ENCODE results near the gene ZBTB44. TPM values are rescaled to one million over a fixed set of nuclear protein-coding genes. Genes with fewer than 3 reads are reported as not detected.
"Not testable (repeated sequence)": the region's sequence is repeated elsewhere in the genome, so short reads cannot be mapped to it uniquely, and the experiment has no call there.

ZBTB44 gene
- total RNA-seq, 1 experiment from 2014 or later: 66.4 TPM

DNA sequence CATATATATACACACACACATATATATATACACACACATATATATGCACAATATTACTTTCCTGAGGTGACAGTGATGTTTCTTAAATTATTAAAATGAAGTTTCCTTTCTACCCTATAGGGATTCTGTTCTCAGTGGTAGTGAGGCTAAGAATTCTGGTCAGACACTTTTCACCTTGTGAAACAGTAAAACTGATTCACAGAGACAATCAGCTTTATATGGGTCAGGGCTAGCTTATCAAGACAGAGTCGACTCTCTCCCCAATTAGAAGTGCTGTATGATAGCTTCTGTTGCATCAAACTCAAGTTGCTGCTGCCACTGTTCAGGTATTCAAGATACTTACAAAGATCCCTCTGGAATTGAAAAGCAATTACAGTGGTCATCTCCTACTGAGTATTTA, 68.4 kb downstream of the ZBTB44 start:
- intact Hi-C loops (cut with micrococcal nuclease; ENCODE audit: unreplicated experiment): no loop called here

DNA sequence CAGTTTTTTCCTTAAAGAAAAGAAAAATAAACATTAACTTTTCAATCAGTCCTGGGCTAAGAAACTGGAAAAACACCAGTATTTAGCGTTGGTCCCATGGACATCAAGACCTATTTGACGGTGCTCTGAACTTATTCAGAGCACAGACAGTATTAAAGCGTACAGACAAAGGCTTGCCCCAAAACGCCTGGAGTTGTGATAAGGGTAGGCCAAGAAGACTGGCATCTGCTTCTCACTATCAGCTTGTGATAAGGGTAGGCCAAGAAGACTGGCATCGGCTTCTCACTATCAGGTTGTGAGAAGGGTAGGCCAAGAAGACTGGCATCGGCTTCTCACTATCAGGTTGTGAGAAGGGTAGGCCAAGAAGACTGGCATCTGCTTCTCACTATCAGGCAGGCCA, 69.3 kb downstream of the ZBTB44 start:
- H3K9me3 ChIP-seq (ENCODE audit: control insufficient read depth, insufficient read depth, low read depth, low read length); H3K27ac ChIP-seq (ENCODE audit: low read length); BruUV-seq (replicated peaks); CTCF ChIA-PET; in situ Hi-C loops (cut with HindIII; ENCODE audit: low pct_unique_long_range_greater_than_20kb, low sequenced_read_pairs); ATAC-seq; intact Hi-C loops (cut with micrococcal nuclease; ENCODE audit: unreplicated experiment); H3K27me3 ChIP-seq (ENCODE audit: control insufficient read depth, insufficient read depth, low read length); DNase-seq (ENCODE audit: low read depth, low spot score); H3K36me3 ChIP-seq (ENCODE audit: control insufficient read depth, insufficient read depth, low read length); H3K4me3 ChIP-seq (ENCODE audit: low read depth in 2 of 2, low read length in 2 of 2); H3K4me1 ChIP-seq (ENCODE audit: control insufficient read depth, insufficient read depth, low read length); POLR2A ChIA-PET: not testable (repeated sequence)

More for the DNA sequence above, 68.4 kb downstream of the ZBTB44 start:
- no peak for DNase-seq (ENCODE audit: low read depth, low spot score)
- H3K9me3 ChIP-seq (ENCODE audit: control insufficient read depth, insufficient read depth, low read depth, low read length): no peaks in the 10 kb centered on the region
- no peaks in the 10 kb centered on the region for H3K4me1 ChIP-seq (ENCODE audit: control insufficient read depth, insufficient read depth, low read length)
- H3K27ac ChIP-seq (ENCODE audit: low read length): no peak overlapping the region
- no peak for ATAC-seq
- no peak for TF ChIP-seq SIN3A (IDR thresholded peaks at IDR 0.05; ENCODE audit: borderline replicate concordance, insufficient read depth, low read depth, low read length)
- TF ChIP-seq, protein P1, sequence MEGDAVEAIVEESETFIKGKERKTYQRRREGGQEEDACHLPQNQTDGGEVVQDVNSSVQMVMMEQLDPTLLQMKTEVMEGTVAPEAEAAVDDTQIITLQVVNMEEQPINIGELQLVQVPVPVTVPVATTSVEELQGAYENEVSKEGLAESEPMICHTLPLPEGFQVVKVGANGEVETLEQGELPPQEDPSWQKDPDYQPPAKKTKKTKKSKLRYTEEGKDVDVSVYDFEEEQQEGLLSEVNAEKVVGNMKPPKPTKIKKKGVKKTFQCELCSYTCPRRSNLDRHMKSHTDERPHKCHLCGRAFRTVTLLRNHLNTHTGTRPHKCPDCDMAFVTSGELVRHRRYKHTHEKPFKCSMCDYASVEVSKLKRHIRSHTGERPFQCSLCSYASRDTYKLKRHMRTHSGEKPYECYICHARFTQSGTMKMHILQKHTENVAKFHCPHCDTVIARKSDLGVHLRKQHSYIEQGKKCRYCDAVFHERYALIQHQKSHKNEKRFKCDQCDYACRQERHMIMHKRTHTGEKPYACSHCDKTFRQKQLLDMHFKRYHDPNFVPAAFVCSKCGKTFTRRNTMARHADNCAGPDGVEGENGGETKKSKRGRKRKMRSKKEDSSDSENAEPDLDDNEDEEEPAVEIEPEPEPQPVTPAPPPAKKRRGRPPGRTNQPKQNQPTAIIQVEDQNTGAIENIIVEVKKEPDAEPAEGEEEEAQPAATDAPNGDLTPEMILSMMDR (IDR thresholded peaks at IDR 0.05): no peak
- no peak for TF ChIP-seq TCF7L2 (IDR thresholded peaks at IDR 0.05; ENCODE audit: low read depth, low read length)
- TF ChIP-seq, protein P2, sequence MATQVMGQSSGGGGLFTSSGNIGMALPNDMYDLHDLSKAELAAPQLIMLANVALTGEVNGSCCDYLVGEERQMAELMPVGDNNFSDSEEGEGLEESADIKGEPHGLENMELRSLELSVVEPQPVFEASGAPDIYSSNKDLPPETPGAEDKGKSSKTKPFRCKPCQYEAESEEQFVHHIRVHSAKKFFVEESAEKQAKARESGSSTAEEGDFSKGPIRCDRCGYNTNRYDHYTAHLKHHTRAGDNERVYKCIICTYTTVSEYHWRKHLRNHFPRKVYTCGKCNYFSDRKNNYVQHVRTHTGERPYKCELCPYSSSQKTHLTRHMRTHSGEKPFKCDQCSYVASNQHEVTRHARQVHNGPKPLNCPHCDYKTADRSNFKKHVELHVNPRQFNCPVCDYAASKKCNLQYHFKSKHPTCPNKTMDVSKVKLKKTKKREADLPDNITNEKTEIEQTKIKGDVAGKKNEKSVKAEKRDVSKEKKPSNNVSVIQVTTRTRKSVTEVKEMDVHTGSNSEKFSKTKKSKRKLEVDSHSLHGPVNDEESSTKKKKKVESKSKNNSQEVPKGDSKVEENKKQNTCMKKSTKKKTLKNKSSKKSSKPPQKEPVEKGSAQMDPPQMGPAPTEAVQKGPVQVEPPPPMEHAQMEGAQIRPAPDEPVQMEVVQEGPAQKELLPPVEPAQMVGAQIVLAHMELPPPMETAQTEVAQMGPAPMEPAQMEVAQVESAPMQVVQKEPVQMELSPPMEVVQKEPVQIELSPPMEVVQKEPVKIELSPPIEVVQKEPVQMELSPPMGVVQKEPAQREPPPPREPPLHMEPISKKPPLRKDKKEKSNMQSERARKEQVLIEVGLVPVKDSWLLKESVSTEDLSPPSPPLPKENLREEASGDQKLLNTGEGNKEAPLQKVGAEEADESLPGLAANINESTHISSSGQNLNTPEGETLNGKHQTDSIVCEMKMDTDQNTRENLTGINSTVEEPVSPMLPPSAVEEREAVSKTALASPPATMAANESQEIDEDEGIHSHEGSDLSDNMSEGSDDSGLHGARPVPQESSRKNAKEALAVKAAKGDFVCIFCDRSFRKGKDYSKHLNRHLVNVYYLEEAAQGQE (IDR thresholded peaks at IDR 0.05; ENCODE audit: insufficient read depth in 1 of 2, low read depth in 2 of 2, low read length in 1 of 2): no peak
- TF ChIP-seq POLR2AphosphoS5 (IDR thresholded peaks at IDR 0.05; ENCODE audit: low read depth, low read length): no peak
- ChIA-PET CTCF (no interaction called here), POLR2A (no interaction called here)
- no peaks in the 10 kb centered on the region for H3K27me3 ChIP-seq (ENCODE audit: control insufficient read depth, insufficient read depth, low read length)
- H3K4me3 ChIP-seq (ENCODE audit: low read depth in 2 of 2, low read length in 2 of 2): no peak overlapping the region
- H3K36me3 ChIP-seq (ENCODE audit: control insufficient read depth, insufficient read depth, low read length): no peaks in the 10 kb centered on the region
- in situ Hi-C loops (cut with HindIII; ENCODE audit: low pct_unique_long_range_greater_than_20kb, low sequenced_read_pairs): no loop called here
- BruUV-seq (replicated peaks): no TSS peak

DNA sequence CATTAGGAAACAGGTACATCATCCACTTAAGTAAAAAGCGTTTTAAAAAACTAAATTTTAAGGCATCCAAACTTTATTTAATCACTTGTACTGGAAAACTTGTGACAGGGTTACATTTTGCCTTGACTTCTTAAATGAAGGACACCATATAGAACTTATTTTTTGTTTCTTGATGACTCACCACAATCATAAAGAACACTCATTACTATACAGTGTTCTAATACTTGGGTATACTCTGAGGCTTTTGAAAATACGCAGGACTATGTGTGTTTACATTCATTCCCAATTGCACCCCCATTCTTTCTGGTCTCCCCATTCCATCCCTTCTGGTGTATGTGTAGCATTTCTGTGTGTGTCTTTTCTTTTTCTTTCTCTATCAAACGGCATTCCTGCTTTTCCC, 69.9 kb downstream of the ZBTB44 start:
- ChIA-PET CTCF (no interaction called here), POLR2A (no interaction called here)
- ATAC-seq (no peak), DNase-seq (ENCODE audit: low read depth, low spot score) (no peak)
- TF ChIP-seq, protein P2 (IDR thresholded peaks at IDR 0.05; ENCODE audit: insufficient read depth in 1 of 2, low read depth in 2 of 2, low read length in 1 of 2): no peak
- TF ChIP-seq TCF7L2 (IDR thresholded peaks at IDR 0.05; ENCODE audit: low read depth, low read length): no peak
- TF ChIP-seq, protein P1 (IDR thresholded peaks at IDR 0.05): no peak
- TF ChIP-seq POLR2AphosphoS5 (IDR thresholded peaks at IDR 0.05; ENCODE audit: low read depth, low read length): no peak
- no peak for TF ChIP-seq SIN3A (IDR thresholded peaks at IDR 0.05; ENCODE audit: borderline replicate concordance, insufficient read depth, low read depth, low read length)
- intact Hi-C loops (cut with micrococcal nuclease; ENCODE audit: unreplicated experiment) (no loop called here), in situ Hi-C loops (cut with HindIII; ENCODE audit: low pct_unique_long_range_greater_than_20kb, low sequenced_read_pairs) (no loop called here)
- Histone ChIP-seq H3K4me3 (ENCODE audit: low read depth in 2 of 2, low read length in 2 of 2) (no peak overlapping the region), H3K36me3 (ENCODE audit: control insufficient read depth, insufficient read depth, low read length) (no peaks in the 10 kb centered on the region), H3K27me3 (ENCODE audit: control insufficient read depth, insufficient read depth, low read length) (no peaks in the 10 kb centered on the region), H3K27ac (ENCODE audit: low read length) (no peak overlapping the region), H3K9me3 (ENCODE audit: control insufficient read depth, insufficient read depth, low read depth, low read length) (no peaks in the 10 kb centered on the region), H3K4me1 (ENCODE audit: control insufficient read depth, insufficient read depth, low read length) (no peaks in the 10 kb centered on the region)
- BruUV-seq (replicated peaks): no TSS peak
